ENCODE measurements around the gene KLHL29.

Gene KLHL29

DNA sequence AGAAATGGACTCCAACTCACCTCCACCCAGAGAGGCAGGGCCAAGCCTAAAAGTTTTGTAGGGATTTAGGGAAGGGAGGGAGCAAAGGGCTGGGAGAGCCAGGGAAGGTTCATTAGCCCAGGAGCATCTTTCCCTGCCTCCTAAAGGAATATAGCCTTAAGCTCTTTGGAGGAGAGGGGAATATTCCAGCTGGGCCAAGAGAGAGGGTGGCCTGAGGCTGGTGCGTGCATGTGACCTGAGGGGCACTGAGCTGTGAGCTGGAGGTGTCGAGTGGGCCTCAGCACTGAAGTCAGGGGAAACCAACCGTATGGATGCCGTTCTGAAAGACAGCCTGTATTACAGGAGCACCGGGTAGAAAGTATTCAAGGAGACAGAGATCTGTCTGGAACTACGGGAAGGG is 112.6 kb downstream of the KLHL29 start:
- DNase-seq, result no peak

DNA sequence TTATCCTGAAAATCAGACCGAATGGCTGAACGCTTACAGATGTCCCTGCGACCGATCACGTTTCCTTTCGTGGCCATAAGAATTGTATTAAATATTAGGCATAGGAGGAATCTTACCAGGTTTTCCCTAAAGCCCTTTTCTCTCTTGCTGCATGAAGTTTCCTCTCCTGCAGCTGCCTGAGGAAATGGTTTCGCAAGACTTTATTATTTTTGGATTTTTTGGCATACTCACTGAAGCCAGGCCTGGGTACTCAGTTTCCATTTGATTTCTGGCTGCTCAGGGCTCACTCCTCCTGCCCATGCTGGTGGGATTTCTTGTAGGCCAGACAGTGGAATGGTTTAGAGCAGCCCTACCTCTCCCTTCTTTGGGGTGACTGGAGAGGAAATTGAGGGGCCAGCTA is 114.0 kb downstream of the KLHL29 start:
- no peak for DNase-seq

DNA sequence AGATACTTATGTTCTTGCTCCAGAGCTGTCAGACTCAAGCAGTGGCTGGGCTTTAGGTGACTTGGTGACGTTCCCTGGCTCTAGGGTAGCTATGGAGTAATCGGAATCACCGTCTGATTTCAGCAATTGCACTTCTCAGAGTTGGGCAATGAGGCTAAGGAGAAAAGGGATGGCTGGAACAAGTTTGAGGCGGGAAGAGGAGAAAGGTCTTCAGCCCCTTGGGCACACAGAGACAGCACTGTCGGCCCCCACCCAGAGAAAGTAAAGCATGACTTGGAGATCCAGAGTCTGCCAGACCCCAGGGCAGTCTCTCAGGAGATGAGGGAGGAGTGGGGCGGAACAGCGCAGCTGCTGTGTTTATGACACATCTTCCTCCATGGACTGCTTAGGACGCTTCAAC is 114.5 kb downstream of the KLHL29 start:
- DNase-seq, result no peak

DNA sequence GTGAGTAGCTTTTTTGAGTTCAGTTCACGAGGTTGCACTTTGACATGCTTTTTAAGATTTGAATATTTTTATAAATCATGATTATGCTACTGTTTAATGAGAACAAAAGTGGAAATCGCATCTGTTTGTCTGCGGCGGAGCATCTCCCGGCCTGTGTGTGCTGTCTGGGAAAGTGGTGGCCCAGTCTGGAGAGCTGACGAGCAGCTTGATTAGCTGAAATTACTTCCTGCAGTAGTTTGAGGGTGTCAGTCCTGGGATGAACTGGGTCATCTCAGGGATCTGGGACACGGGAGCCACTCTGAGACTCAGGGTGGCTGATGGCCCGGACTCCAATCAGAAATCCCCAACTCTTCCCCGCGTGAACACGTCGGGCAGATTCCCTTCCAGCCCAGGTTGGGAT is 115.9 kb downstream of the KLHL29 start:
- DNase-seq, result no peak

DNA sequence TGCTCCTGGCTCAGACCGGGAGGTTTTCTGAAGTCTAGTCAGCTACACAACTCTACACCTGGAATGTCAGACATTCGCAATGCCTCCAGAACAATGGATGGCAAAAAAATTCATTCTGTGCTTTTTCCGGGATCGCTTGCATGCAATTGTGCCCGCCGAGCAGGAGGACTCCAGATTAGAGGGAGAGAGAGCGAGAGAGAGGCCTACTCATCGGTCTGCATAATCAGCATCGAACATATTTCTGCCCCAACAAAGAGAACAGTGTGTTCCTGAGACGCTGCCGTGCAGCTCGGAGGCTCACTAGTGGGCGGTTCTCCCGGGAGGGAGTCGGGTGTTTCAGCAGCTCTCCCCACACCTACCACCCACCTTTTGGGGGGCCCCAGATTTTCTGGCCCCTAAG is 117.1 kb downstream of the KLHL29 start:
- no peak for DNase-seq

DNA sequence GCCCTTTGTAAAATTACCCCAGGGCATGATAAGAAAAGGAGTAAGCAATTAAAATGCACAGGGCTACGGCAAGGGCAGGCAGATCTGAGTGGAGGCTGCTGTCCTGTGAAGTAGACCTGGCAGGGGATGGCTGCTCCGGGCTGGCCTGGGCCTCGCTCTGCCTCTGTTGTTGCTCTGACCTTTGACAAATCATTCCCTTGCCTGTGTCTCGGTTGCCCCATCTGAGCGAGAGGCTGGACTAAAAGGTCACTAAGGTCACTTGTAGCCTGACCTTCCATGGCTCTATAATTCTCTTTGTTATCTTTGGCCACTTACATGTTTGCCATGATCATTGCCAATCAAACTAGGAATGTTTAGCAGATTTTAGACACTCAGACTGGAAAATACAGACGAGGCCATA is 118.1 kb downstream of the KLHL29 start:
- DNase-seq, result no peak

DNA sequence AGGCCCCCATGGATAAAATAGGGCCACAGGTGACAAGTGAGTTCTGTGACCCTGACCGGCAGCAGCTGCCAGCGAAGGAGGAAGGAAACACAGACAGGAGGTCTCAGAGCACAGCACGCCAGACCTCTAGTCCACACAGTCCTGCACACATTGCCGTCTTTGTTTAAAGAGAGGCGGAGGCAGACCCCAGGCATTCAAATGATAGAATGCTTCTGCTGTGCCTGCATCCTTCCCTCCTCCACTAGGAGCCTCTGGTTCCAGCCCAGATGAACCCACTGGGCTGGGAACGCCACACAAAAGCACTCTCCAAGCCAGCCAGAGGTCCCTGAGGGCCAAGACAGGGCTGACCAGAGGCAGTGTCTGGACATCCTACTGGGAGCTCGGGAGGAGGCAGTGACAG is 118.7 kb downstream of the KLHL29 start:
- DNase-seq, result no peak

DNA sequence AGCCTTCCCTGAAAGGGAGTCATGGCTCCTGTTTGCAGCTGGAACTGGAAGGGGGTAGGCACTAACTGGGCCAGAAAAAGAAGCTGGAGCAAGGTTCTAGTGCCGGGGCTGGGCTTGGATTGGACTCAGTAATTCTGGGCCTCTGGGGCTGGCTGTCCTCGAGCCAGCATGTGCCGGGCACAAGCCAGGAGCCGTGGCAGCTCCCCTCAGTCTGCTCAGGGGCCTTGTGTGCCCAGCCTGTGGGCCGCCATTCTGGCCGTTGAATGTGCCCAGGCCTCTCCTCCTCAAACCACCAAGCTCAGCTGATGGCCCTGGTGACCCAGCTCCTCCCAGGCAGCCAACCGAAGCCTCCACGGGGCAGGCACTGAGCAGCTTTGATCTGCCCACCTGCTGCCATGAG is 119.6 kb downstream of the KLHL29 start:
- no peak for DNase-seq

DNA sequence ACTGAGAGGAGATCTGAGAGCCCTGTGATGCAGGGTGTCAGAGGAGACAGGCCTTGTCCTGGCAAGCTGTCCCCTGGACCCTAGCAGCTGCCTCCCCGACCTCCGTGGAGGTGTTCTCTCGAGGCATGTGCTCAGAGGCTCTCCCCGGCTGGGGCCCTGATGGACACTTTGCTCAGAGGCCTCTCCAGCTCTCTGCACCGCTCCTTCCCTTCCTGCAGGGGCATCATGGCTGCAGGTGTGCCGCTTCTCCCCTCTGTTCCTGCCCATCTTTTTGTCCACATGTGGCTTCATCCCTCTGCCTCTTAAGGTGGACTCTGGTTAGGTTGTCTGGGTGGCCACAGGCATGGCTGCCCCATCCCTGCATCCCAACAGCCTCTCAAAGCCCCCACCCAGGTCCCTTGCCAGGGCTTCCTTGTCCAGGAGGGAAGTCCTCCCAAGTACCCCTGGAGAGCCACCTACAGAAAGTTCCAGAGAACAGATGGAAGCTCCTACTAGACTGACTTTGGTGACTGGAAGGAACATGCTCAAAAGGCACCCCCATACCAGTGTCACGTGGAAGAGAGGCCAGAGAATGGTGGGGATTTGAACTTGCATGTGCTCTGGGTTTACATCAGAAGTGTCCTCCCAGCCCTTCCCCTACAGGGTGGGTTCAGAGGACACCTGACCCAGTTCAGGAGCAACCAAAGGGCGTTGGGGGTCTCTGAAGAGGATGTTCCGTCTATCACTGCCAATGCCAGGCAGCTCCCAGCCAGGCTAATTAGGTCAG is 120.4 kb downstream of the KLHL29 start:
- no peak for DNase-seq

DNA sequence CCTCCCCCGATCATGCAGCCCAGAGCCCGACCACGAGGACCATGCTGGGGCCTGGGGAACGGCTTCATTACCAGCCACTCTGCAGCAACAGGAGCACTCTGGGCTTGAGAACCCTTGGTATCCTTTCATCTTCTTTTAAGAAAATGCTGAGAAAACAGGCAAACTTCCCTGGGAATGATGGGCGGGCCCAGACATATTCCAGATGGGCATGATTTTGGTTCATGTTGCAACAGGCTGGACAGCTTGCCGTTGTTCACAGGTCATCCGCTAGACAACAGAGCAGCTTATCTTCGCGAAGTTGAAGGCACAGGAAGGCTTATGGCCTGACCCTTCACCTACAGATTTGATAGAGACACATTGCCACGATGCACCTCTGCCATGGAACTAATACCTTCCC is 121.0 kb downstream of the KLHL29 start:
- no peak for DNase-seq

DNA sequence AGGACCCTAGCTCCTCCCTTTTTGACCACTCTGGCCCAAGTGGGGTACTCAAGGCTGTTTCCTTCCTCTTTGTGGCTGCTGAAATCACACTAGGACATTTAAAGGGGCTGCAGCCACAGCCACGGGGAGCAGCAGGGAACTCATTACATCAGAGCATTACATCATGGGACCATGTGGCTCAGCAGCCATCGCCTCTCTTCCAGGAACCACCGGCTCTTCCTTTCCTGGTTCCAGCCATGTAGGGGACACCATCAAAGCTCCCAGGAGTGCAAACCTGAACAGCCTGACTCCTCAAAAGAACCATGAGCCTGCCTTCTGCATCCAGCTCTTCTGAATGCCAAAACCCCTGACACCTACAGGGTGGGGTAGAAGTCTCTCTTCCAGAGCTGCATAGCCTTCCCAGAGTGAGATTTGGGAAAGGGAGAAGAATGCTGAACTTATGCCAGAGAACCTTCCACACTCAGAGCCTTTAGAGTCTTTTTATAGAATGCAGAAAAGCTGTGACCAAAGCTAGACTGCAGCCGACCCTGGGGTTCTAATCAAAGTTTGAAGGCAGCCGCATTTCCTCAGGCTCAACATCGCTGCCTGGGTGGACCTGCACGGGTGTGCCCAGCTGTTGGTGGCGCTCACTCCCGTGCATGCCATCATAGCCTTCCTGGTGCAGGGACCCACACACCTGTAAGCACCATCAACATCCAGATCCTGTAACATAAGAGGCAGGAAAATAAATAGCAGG is 121.7 kb downstream of the KLHL29 start:
- DNase-seq, result no peak

DNA sequence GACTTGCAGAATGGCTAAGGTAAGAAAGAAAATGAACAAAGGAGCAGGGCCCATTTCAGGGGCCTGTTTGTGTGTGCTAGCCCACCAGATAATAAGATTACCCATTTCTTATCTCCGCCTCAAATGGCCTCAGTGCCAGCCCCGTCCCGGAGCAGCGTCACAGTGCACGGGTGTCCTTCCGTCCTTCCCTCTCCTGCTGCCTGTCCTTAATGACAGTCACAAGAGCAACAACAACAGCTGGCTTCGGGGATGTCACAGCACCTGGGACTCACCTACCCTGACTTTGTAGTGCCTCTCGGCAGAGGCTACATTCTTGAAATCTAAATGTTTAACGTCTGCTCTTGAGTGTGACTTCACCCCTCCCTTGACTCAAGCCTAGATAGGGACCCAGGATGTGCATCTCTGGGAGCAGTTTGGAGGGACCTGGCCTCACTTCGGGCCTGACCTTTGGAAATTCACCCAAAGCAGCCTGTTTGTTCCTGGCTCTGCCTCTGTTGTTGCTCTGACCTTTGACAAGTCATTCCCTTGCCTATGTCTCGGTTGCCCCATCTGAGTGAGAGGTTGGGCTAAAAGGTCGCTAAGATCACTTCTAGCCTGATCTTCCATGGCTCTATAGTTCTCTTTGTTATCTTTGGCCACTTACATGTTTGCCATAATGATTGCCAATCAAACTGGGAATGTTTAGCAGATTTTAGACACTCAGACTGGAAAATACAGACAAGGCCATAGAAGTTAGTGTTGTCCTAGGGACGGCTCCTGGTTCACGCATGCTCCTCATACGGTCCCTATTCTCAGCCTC is 122.5 kb downstream of the KLHL29 start:
- no peak for DNase-seq

DNA sequence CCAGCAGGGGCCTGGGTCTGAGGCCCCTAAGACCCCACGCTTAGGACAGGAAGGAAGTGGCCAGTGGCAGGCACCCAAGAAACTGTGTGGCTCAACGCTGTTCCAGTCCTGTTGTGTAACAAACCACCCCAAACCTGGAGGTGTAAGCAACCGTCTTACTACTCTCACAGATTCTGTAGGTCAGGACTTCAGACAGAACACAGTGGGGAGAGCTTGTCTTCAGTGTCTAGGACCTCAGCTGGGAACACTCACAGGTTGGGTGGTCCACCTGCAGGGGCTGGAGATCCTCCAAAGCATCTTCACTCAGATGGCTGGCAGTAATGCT is 123.0 kb downstream of the KLHL29 start:
- no peak for DNase-seq

DNA sequence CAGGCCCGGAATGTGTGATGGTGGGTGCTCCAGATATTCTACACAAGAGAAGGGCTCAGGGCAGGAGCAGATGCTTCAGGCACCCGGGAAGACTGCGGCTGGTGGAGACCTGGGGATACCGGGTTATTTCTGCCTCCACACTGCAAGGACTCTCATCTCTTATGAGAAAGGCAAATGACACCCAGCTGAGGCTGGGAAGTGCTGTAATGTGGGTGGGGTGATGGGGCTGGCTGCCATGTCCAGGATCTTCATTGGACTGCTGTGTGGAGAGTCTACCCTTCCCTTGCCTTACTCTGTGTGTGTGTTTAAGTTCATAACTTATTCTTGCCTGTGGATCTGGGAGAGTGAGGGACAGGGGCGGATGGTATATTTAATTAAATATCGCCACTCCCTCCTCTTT is 124.1 kb downstream of the KLHL29 start:
- DNase-seq, result no peak

DNA sequence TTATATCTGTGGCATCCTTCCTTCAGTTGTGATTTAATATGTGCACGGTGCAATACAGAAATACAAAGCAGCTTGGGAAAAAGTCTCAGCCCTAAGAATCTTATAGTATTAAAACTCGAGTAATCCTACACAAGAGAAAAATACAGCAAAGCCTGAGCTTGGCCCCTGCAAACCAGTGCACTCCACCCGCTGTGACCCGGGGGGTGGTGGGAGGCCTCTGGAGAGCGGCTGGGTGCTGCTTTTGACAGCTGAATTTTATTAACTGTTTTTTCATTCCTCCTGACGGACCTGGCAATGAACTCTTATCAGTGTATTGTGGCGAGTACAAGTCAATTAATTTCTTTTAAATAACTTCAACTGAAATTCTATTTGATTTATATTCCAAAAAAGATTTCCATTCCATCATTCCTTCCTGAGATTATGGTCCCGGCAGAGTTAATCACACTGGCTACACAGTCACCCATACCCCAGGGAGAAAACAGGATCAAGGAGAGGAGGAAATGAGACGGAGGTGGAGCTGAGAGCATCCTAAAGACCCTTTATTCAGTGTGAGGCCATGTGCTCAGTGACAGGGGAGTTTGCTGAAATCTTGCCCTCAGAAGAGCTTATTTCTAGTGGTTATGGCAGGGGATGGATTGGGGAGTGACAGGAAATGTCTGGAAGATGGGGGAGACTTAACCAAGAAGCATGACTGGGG is 124.8 kb downstream of the KLHL29 start:
- no peak for DNase-seq

DNA sequence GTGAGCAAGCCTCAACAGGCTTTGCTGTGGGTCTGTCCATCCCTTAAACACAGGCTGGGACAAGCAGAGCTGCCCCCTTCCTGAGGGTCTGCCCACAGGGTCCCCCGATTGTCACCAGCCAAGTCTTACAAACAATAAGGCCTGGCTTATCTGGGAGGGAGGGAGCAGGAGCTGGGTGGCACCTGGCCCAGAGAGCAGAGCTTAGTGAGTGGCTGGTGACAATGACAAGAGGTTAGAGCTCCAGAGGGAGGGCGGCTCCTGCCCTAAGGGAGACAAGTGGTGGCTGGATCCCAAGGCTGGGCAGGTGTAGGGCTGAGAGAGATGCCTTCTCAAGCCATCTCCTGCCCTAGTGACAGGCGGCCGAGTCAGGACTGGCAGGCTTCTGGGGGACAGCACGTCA is 125.5 kb downstream of the KLHL29 start:
- DNase-seq, result no peak

DNA sequence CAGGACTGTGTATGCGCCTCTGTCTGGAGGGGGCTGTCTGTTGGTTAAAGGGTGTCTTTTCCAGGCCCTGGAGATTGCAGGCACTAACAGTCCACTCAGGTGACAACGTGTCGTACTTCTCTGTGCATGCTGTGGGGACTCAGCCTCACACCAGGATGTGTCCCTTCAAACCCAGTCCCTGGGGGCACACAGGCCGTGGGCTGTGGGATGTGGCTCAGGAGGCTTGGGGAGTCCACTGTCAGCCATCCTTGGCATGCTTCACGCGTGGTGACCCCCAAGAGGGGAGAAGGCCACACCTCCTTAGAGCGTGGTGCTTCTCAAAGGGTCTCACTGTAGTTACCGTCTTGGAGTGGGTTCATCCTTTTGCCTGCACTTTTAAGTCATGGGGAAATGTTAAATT is 127.8 kb downstream of the KLHL29 start:
- no peak for DNase-seq

DNA sequence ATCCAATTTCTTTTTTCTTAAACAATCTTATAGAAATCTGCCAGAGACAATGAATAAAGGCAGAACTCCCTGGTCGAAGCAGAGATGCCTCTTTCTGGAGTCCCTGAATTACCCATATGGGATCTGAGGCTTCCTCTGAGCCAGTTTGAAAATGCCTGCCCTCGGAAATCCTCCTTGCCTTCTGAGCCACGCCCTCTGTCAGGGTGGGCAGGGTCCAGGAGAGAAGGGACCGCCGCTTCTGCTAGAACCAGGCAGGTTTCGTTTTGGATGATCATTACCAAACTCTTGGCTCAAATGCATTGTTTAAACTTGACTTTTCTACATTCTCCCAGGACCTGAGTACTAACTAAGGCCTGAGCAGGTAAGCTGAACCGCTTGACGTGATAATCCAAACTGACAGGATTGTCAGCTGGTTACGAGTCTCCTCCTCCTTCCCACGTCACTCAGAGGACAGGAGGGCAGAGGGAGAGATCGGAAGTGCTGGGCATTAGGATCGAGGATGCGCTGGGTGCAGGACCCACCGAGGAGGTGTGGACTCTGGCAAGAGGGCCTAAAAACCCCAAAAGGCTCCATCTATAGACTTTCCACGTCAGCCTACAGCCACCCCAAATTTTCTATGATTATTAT is 128.4 kb downstream of the KLHL29 start:
- DNase-seq, result no peak

DNA sequence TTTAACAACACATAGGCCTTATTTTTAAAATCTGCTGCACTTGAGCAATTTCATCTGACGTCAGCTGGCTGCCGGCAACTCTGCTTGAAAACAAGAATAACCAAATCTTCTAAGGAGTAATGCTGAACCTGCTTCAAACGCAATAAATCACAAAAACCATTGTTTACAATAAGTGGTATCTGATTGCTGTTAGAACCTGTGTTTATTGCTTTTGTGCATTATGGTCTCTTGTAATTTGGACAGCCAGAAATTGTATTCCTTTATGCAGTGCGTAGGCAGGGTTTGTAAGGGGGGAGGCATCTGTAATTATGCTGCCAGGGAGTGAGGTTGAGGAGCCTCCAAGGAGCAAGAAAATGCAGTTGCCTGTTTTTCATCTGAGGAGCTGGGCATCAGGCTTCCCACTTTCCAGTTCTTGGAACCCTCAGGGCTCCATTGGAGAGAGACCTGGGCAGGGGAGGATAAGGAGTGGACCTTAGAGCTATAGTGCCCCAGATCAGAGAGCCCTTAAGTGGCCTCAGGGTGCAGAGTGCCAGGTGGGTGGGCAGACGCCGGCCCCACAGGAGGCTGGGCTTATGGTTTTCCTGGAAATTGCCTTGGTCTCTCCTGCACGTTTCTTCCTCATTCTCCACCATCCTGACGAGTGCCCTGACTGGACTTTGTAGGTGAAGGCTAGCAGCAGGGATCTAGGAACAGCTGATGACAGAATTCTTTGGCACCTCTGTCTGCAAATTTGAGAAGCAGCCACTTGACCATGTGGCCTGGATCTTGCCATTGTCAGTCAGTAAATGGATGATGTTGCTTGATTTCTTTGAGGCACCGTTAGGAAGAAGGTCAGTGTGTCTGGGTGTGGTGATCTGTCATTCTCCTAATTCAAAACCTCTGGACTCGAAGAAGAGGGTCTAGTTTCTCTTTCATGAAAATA is 129.2 kb downstream of the KLHL29 start:
- no peak for DNase-seq

DNA sequence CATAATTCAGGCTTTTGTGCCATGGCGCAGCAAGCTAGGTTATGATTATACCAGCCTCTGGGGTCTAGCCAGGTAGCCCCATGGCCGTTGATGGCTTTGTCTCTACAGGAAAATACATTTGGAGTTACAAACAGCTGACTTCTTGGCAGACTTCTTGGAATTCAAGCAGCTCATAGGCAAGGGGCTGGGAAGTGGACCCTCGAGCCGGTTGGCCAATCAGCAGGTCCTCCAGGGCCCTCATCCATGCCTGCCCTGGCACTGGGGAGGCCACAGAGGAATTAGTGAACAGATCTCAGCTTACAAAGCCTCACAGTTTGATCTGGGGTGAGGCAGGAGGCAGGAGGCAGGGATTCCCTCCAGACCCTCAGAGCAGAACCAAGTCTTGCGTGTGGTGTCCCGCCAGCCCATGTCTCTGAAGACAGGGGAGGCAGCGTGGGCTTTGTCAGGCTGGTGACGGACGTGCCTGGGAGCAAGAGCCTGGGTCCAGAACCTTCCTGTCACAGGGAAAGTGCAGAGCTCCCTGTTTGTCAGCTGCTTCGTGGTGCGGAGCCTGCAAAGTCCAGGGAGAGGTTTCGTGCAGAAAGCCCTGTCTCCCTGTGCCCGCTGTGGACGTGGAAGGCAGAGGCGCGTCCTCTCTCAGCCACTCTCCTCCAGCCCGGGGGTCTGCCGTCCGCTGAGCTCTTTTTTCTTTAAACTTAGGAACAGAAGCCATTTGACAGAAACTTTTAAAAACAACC is 131.7 kb downstream of the KLHL29 start:
- no peak for DNase-seq

Measured in NCI-H187 treated with DMSO at 0.1 percent for 48 hours (cell line).